HG02759 (cell line): ENCODE results near the gene RBMXL2.

ENCODE experiments used
- ATAC-seq: cut with Tn5 transposase; IDR thresholded peaks from one replicate; pipeline ENCODE4 v1.9.1; 2021; ENCODE audit warnings: mild to moderate bottlenecking, moderate library complexity; ENCODE audit not compliant: unreplicated experiment

RBMXL2 gene

GRCh38 chr11:7088921-7089320 is at the start of gene RBMXL2:
RBMXL2 (plus strand) TSS chr11:7088998; CDS start chr11:7089121, 123 bp downstream.
- ATAC-seq: no peak

GRCh38 chr11:7046474-7047175 is 42.2 kb upstream of the RBMXL2 start:
- no peak for ATAC-seq

GRCh38 chr11:7050191-7050590 is 38.6 kb upstream of the RBMXL2 start:
- ATAC-seq: no peak

GRCh38 chr11:7056828-7057513 is 31.8 kb upstream of the RBMXL2 start:
- ATAC-seq: no peak

GRCh38 chr11:7057641-7058040 is 31.2 kb upstream of the RBMXL2 start:
- ATAC-seq: no peak

GRCh38 chr11:7060868-7061267 is 27.9 kb upstream of the RBMXL2 start:
- ATAC-seq: no peak

GRCh38 chr11:7062534-7062933 is 26.3 kb upstream of the RBMXL2 start:
- ATAC-seq: no peak

- no peak for ATAC-seq
Observed at GRCh38 chr11:7072401-7073028, 16.3 kb upstream of the RBMXL2 start.

GRCh38 chr11:7077101-7077500 is 11.7 kb upstream of the RBMXL2 start:
- no peak for ATAC-seq

- ATAC-seq: no peak
Observed at GRCh38 chr11:7079545-7080135, 9.2 kb upstream of the RBMXL2 start.

- ATAC-seq: no peak
Observed at GRCh38 chr11:7080900-7081299, 7.9 kb upstream of the RBMXL2 start.

GRCh38 chr11:7081441-7081840 is 7.4 kb upstream of the RBMXL2 start:
- no peak for ATAC-seq

GRCh38 chr11:7089328-7090251 is 792 bp downstream of the RBMXL2 start:
- no peak for ATAC-seq

GRCh38 chr11:7098235-7098832 is 9.5 kb downstream of the RBMXL2 start:
- ATAC-seq: peak; percentile 59

- no peak for ATAC-seq
Observed at GRCh38 chr11:7115780-7116179, 27.0 kb downstream of the RBMXL2 start.

GRCh38 chr11:7116370-7116769 is 27.6 kb downstream of the RBMXL2 start:
- no peak for ATAC-seq

- ATAC-seq: no peak
Observed at GRCh38 chr11:7138051-7138450, 49.3 kb downstream of the RBMXL2 start.
